HG03565 (cell line): ENCODE data around the gene TRIM65.

Experiments used
- ATAC-seq: cut with Tn5 transposase; IDR thresholded peaks from one replicate; pipeline ENCODE4 v1.9.1; 2021; ENCODE audit warnings: mild to moderate bottlenecking, moderate library complexity; ENCODE audit not compliant: unreplicated experiment

TRIM65 gene

DNA sequence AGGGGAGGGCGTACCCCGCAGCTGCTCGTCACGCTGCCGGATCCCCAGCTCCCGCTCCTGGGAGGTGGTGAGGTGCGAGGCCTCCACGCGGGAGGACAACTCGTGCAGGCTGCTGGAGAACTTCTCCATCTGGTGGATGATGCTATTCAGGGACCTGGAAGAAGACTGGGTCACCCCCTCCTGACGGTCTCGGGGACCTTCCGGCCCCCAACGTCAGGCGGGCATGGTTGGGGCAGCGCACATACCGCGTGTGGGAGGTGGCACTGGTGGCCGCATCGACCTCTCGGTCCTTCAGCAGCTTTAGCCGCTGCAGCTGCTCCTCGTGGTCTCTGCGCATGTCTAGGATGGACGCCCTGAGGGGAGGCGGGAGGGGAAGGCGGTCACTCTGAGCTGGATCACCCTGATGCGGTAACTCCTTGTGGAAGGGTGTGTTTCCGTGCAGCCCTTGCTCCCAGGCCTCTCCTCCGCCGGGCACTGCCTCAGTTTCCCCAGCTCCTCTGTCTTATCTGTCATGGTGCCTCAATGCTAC, 21.2 kb upstream of the TRIM65 start:
- ATAC-seq = no peak

DNA sequence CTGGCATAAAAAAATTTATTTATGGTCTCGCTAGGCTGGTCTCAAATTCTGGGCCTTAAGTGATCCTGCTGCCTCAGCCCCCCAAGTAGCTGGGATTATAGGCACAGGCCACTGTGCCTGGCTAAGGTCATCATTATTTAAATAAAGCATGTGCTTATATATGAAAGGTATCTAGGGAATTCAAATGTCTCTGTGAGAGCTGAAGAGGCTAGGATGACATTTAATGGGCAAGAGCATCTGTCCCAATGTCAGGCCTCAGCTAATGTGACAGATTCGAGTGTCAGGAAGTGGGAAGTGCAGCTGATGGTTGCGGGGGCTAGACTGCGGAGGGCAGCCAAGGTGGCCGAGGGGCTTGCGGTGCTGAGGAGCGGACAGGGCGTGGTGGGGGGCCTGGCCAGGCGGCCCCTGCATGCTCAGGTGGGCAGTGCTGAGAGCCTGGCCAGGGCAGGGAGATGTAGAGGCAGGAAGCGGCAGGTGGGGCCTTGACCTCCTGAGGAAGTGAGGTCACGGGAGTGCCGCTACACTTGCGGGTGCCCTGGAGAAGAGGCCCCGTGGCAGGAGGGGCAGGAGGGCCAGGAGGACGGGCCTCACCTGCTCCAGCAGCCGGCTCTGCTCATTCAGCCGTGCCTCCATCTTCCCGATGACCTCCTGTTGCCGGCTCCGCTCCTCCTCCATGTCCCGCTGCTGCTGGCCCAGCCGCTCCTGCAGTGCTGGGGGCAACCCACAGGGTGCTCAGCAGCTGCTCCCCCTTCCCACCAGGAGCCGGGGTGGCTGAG, 20.6 kb upstream of the TRIM65 start:
- no peak for ATAC-seq

DNA sequence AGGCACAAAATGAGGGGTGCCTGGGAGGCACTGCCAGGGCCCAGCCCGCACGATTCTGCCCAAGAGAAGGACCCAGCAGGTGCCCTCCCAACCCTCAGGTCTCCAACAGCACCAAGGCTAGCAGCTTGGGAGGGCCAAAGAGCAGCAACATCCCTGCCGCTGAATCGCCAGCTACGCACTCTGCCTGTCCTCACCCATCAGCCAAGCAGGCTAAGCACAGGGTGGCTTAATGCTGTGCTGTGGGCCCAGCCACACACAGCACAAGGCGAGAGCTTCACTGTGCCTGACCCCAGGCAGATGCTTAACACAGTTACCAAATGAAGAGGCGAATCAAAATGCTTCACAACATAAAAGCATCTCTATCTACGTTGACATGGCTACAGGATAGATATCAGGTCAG, 18.5 kb upstream of the TRIM65 start:
- no peak for ATAC-seq

DNA sequence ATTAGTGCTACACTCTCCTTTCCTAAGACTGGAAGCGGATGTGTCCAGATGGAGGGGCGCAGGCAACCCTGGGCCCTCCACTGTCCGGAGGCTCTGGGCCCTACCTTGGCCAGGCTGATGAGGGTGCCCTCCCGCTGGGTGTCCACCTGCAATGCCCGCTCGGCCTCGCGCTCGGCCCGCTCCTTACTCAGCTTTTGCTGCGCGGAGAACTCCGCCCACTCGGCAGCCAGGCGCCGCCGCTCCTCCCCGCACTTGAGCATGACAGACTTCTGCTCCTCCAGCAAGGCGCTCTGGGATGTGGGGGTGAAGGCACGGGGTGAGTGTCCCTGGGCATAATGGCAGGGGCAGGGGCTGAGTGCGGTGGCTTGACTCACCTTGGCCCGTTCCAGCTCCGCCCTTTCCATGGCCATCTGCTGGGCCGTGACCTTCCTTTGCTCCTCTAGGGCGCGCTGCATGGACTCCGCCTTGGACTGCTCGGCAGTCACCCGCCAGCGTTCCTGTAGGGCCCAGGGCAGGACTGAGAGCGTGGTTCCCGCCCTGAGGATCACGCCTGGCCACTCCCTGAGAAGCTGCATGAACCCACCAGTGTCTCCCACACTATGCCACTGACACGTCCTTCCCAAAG, 18.0 kb upstream of the TRIM65 start:
- no peak for ATAC-seq

DNA sequence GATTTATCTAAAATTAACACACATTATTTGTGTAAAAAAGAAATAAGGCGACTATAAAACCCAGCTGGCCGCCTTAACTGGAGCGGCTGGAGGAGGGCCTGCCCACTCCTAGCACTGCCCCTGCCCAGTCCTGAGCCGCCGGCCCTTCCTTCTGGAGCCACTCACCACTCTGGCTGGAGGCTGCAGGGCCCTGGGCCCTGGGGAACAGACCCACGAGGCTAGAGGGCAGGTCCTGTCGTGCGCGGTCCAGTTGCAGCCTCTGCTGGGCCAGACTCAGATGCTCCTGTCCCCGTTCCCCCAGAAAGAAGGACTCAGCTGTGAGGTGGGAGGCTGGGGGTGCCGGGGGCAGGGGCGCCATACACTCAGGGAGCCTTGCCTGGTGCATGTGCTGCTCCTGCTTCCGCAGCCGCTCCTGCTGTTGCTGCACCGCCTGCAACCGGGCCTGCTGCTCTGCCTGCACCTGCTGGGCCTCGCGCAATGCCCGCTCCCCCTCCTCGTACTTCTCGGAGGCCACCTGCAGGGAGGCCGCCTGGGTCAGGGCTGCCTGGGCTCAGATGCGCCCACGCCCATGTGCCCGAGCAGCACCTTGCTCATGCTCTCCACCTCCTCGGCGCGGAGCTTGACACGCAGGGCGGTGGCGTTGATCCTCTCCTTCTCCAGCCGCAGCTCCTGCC, 16.9 kb upstream of the TRIM65 start:
- no peak for ATAC-seq

DNA sequence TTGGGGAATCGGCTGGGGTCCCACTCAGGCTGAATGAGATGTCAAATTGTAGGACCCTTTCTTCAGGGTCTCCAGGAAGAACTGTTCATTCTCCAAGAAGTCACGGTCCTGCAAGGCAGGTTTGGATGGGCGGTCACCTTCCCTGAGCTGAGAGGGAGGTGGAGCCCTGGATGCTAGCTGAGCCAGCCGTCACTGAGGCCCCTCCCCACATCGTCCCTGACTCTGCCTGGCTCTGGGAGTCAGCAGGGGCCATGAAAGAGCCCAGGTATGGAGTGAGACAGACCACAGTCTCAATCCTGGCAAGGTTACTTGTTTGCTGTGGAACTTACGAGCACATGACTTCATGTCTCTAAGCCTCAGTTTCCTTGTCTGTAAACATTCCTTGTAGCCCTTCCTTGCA, 13.9 kb upstream of the TRIM65 start:
- ATAC-seq = no peak

DNA sequence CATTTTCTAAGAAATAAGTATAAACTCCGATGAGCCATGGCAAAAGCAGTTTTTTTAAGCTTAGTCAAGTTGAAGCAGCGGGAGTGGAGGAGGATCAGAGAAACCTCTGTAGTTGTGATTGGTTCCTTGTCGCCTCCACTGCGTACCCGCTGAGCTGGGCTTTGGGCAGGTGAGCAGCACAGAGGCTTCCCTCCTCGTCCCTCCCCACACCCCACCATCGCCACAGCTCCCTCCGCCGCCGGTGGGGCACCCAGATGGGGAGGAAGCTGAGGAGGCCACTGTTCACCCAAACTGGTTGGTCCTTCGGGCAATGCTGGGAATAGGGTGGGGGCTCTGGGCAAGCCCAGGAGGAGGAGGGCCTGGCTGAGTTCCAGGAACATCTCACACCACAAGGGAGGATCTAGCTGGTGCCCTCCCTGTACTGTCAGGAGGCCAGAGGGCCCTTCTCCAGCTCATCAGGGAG, 13.1 kb upstream of the TRIM65 start:
- ATAC-seq = no peak

DNA sequence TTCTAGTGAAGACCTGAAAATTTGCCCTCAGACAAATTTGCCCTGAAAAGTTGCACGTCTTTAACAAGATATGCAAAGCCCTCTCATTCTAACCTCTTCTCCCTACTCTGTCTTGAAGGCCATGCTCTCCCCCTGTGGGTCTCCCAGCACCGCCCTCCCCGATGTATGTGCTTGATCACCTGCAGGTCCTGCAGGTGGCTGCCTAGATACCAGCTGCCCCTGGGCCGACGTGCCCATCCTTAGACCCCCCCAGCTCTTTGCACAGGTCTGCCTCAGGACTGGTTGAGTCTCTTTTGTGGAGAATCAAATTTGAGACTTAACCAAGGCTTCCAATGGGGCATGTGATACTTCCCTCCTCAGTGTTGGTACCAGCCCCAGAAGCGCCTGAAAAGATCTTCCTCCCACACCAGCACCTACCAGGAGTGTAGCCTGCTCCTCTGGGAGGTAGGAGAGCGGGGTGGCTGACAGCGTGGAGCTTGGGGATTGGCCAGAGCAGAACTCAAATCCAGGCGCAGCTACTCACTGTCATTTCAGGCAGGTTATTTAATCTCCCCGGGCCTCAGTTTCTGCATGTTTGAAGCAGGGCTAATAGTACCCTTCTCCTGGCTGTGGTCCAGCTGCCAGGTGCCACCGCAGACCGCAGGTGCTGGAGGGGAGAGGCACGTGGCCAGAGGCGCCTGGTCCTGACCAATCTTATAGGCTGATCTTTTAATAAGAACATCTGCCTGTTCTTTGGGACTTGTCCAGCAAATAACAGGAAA, 12.5 kb upstream of the TRIM65 start:
- ATAC-seq = no peak

DNA sequence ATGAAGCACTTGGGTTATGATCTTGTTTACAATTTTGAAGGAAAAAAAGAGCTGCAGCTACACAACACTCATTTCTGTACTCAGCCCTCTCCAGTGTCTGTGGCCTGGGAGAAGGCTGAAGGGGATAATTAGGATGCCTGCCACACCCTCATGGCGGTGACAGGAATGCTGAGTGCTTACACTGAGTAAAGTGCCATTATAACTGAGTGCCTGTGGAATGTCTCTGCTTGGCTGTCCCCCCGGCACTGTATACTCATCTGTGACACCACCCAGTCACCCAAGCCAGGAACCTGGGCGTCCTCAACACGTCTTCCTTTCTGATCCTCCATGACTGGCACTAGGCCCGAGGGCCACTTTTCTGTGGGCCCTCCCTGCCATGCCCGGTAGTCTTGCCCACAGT, 11.4 kb upstream of the TRIM65 start:
- ATAC-seq = no peak

DNA sequence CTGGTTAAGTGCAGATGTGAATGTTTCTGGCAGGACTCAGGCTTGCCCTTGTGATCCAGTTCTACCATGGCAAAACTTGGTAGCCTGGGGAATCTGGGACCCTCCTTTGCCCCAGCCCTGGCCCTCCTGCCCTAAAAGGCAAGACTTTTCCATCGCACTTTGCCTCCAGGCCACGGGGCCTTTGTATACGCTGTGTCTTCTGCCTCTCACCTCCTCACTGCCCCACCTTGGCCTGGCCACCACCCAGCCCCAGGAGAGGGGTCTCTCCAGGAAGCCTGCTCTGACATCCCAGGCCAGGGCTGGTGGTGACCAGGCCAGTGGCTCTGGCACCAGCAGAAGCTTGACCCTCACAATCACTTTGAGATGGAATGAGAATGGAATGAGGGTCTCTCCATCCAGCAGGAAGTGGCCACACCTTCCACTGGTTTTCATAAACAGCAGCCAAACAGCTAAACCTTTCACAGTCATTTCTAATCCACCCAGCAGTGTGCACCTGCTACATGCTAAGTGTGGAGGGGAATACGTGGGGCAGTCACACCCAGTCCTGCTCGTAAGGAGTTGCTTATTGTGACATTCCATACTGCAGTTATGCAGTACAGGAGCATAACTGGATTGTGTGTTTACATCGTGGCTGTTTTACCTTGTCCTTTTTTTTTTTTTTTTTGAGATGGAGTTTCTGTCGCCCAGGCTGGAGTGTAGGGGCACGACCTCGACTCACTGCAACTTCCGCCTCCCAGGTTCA, 9.6 kb upstream of the TRIM65 start:
- no peak for ATAC-seq

DNA sequence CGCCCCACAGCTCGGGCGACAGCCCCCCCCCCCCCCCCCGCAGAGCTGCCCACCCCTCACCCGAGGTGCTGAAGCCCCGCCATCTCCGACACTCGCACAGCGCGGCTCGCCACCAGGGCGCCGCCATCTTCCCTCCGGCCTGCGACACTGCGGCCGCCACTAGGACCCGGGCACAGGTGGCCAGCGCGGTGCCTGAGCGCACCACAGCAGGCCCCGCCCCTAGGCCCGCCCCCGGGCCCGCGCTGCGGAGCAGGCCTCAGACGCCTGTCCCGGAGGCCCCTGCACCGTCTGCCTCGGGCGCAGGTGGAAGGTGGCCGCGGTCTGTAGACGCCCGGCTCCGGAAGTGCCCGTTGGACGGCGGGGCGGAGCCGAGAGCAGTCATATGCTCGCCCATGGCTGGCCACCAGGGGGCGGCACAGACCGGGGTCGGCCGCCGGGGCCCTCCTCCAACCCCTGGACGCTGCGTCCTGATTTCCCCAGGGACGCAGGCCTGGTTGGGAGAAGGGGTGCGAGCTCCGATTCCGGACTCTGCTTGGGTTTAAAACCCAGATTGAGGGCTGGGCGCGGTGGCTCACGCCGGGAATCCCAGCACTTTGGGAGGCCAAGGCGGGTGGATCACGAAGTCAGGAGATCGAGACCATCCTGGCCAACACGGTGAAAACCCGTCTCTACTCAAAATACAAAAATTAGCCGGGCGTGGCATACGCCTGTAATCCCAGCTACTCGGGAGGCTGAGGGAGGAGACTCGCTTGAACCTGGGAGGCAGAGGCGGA, 8.2 kb upstream of the TRIM65 start, which contains the start of gene MRPL38:
Gene MRPL38 (minus strand): TSS at position 136 of the 773 bp plus-strand sequence. CDS start 9 bp downstream, at position 127.
- ATAC-seq = peak; percentile 90

DNA sequence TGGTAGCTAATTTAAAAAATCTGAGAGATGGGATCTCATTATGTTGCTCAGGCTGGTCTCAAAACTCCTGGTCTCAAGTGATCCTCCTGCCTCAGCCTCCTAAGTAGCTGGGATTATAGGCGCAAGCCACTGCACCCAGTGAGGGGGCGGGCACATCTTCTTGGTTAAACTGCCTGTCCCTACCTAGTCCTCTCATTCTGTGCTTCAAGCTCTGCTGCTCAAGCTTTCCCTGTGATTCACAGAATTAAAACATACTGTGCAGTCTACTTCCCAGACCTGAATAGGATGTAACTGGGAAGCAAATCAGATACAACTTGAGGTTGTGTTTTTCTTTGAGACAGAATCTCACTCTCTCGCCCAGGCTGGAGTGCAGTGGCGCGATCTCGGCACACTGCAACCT, 5.7 kb upstream of the TRIM65 start:
- no peak for ATAC-seq

DNA sequence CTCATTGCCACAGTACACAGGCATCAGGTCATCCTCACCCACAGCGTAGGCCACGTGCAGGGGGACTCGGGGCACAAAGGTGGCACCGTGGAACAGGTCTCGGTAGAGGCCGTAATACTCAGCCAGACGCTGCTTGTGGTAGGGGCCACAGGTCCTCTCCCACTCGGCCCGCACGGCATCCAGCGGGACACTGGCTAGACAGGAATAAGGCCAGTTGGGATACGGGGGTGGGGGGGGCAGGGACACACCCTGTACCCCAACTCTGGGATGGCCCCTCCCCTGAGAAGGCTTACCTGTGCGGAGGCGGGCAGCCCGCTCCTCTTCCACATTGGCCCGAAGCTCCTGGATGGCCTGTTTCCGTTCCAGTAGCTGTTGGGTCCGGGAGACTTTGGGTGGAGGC, 5.0 kb upstream of the TRIM65 start:
- no peak for ATAC-seq

DNA sequence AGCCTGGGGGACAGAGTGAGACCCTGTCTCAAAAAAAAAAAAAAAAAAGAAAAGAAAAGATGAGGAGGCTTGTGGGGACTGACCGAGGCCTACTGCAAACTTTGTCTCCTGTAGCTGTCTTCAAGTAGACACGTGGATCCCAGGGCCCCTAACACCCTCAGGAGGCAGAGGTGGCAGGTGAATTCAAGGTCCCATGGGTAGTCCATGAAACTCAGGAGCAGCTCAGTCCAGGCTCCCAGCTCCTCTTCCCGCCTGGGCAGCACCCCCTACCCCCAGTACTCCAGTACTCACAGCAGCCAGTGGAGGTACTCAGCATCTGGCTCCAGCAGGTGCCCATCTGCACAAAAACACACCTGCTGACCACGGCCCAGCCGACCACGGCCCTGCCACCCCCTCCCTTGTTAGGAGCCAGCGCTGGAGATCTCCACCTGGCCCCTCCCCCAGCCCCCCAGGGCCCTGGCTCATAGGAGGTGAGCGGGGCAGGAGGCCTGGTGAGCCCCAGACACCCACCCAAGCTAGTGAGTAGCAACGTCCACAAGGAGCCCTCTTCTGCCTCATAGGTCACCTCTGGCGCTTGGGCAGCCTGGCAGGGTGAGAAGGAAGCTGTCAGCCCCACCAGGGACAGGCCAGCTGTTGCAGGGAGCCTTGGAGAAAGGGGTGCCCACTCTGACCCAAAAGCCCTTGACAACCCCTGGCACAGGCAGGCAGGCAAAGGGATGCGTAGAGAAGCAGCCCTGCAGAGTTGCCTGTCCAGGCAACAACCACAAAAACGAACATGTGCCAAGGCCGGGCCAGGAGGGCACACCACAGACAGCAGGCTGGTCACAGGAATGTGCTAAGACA, 4.2 kb upstream of the TRIM65 start:
- no peak for ATAC-seq

DNA sequence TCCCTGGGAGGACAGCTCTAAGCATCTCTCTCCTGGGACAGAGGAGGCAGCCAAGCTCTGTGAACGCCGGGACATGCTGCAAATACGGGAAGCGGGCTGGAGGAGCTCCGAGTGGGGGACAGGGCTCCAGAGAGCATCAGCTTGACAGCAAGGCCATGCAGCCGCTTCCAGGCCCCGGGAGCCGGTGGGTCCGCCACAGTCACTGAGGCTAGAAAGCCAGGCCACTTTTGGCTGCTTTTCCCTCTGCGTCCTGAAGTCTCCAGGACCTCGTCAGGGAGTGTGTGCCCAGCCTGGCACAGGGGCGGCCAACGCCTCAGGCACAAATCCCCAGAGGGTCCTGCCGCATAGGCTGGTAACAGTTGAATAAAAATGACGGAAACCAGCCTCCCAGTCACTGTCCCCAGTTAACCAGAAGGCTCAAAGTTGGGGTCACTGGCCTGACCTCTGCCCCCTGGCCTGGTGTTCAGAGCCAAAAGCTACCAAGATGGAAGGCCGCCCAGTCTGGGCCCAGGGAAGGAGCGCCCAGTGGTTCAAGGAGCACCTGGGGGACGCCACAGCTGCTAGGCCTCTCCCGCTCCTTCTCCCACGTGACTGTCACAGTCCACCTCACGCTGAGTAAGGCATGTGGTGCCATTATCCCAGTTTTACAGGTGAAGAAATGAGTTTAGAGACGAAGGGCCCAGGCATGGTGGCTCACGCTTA, 3.2 kb upstream of the TRIM65 start:
- ATAC-seq = no peak

DNA sequence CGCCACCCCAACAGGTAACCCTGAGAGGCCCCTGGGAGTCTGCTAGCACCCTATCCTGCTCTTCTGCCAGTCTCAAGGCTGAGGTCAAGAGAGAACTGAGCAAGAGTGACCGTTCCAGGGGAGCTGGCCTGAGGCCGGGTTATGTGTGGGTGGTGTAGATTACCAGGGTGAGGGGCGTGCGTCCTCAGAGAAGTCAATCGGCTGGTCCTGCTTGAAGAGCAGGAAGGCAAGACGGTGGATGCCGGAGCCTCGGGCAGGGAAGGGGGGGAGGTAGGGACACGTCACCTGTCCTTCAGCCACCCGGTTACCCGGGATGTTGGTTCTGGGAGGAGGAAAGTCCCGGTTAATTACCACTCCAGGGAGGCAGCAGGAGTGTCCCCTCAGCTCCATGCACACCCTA, 2.6 kb upstream of the TRIM65 start:
- ATAC-seq = no peak

DNA sequence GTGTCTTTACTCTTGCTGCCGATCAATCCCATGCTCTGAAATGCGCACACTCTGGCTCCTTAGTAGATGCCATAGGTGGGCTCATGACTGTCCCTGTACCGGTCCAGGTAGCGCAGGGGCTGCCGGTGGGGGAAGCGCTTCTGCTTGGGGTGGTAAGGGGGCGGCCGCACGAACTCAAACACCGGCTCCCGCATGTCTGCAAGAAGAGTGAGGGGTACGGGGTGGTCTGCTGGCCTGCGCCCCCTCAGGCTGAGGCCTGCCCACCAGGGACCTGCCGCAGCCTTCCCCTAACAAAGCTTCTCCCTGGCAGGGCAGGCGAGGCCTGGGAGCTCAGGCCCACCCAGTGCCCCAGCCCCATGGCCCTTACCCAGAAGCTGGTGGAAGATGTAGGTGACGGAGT, 2.0 kb upstream of the TRIM65 start:
- no peak for ATAC-seq

DNA sequence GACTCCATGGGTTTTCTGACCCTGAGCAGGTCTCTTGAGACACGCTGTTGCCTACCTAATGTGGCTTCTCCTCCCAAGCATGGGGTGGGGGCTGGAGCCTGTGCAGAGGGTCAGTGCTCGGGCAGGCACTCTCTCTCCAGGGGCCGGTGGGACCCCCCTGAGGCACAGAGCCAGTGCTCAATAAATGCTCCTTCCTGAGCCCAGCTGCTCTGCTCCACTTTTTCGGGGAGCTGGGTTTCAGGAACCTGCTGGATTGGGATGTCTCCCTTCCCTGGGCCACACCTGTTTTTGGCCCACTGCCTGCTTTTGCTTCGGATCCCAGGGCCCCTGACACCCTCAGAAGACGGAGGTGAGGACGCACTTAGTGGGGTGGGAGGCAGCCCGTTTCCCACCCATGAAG, 1.3 kb upstream of the TRIM65 start:
- no peak for ATAC-seq
